Breast epithelium (tissue), 4 donors: Measurements from ENCODE around the gene GNG14. TPM values are rescaled to one million over a fixed set of nuclear protein-coding genes. Genes with fewer than 3 reads are reported as not detected.
"Not testable (repeated sequence)": the region's sequence is repeated elsewhere in the genome, so short reads cannot be mapped to it uniquely, and the experiment has no call there.

Source experiments
- DNase-seq, 2 donors: peaks; one replicate each; pipeline ENCODE4 v3.0.0-alpha.2; 2019; ENCODE audit warnings: low spot score in 2 of 2
- H3K27ac ChIP-seq, 2 donors: fragments of 200-600 bp; sonication (generic) in 1 of 2; one replicate each; pipeline ENCODE4 v1.5.1; 2016 to 2019; ENCODE audit warnings: mild to moderate bottlenecking in 1 of 2
- H3K27me3 ChIP-seq, 2 donors: fragments of 200-600 bp; sonication (generic) in 1 of 2; one replicate each; pipeline versions ENCODE4 v1.5.1 to v1.6.0; 2017 to 2019; ENCODE audit warnings: control low read depth in 1 of 2, mild to moderate bottlenecking in 1 of 2
- H3K36me3 ChIP-seq: fragments of 200-600 bp; one replicate; pipeline ENCODE4 v1.5.1; 2019
- H3K4me1 ChIP-seq, 2 donors: fragments of 200-600 bp; sonication (generic); one replicate each; pipeline ENCODE4 v1.5.1; 2016 to 2019; ENCODE audit warnings: control low read depth in 1 of 2
- H3K4me3 ChIP-seq, 3 donors: fragments of 200-600 bp; sonication (generic); 1 replicate in 2 of 3; 2 replicates in 1 of 3; pipeline ENCODE4 v1.5.1; 2016 to 2019; ENCODE audit warnings: mild to moderate bottlenecking in 3 of 3, moderate library complexity in 2 of 3
- H3K9me3 ChIP-seq, 2 donors: fragments of 200-600 bp; sonication (generic) in 1 of 2; one replicate each; pipeline ENCODE4 v1.5.1; 2016 to 2019; ENCODE audit warnings: control low read depth in 1 of 2
- CTCF ChIP-seq, 3 donors: fragments of 450-650 bp; IDR thresholded peaks; one replicate each; pipeline ENCODE4 v1.5.1; 2016 to 2017; ENCODE audit warnings: antibody characterized with exemption in 3 of 3, mild to moderate bottlenecking in 3 of 3, moderate library complexity in 3 of 3
- POLR2A ChIP-seq: fragments of 450-650 bp; IDR thresholded peaks from one replicate; pipeline ENCODE4 v1.6.1; 2016; ENCODE audit warnings: antibody characterized with exemption, mild to moderate bottlenecking, moderate library complexity
- POLR2AphosphoS5 ChIP-seq, 3 donors: sonication (generic); formaldehyde crosslinking; IDR thresholded peaks; one replicate each; pipeline ENCODE4 v1.6.1; 2017; ENCODE audit warnings: antibody characterized with exemption in 3 of 3
- intact Hi-C: fragments of 100-400 bp; cut with DNase I; formaldehyde crosslinking; loops from one replicate; pipeline ENCODE4 v1.15.1; 2023; ENCODE audit warnings: low total_unique reads
- total RNA-seq, 3 donors: library from RNA; depleted of rRNA; stranded (reverse); fragments of >200 nt; gene quantifications; one replicate each; pipeline ENCODE4 v1.1.0, GENCODE V29; 2016

Gene GNG14
- total RNA-seq, 3 donors from 2014 or later: not detected

GRCh38 chr19:12723381-12723640 is 35.5 kb downstream of the GNG14 start:
- no peaks in the 10 kb centered on the region for H3K27me3 ChIP-seq
- H3K36me3 ChIP-seq: no peaks in the 10 kb centered on the region
- H3K9me3 ChIP-seq: no peaks in the 10 kb centered on the region
- TF ChIP-seq POLR2AphosphoS5 (IDR thresholded peaks at IDR 0.05) (no peak), POLR2A (no peak), CTCF (IDR thresholded peaks at IDR 0.05) (no peak)
- intact Hi-C loops: no loop called here
- peaks cover 0 to 4% of the 10 kb centered on the region in 2 donors for H3K4me1 ChIP-seq
- no peak for DNase-seq
- peak overlapping the region; percentile 86 to 95 for H3K27ac ChIP-seq
- H3K4me3 ChIP-seq: peak overlapping the region; percentile 77 to 97 (median 81)

- H3K27ac ChIP-seq: peak within 1 kb of the TSS; percentile 86 to 95
- H3K9me3 ChIP-seq: no peaks in the 10 kb centered on the region
- H3K36me3 ChIP-seq: no peaks in the 10 kb centered on the region
- DNase-seq: no peak
- intact Hi-C loops: no loop called here
- TF ChIP-seq POLR2AphosphoS5 (IDR thresholded peaks at IDR 0.05) (no peak), POLR2A (no peak), CTCF (IDR thresholded peaks at IDR 0.05) (no peak)
- no peaks in the 10 kb centered on the region for H3K27me3 ChIP-seq
- peak within 1 kb of the TSS; percentile 77 to 97 (median 81) for H3K4me3 ChIP-seq
- H3K4me1 ChIP-seq: peaks cover 0 to 4% of the 10 kb centered on the region in 2 donors
These were observed 36.0 kb downstream of the GNG14 start, which contains the start of gene TNPO2 for GRCh38 chr19:12723641-12724426. Gene TNPO2 (minus strand): TSS chr19:12723932. CDS start chr19:12720977, 2,955 bp downstream.

- H3K27me3 ChIP-seq, H3K4me3 ChIP-seq, H3K9me3 ChIP-seq, DNase-seq, H3K36me3 ChIP-seq, intact Hi-C loops, H3K27ac ChIP-seq, H3K4me1 ChIP-seq: not testable (repeated sequence)
These were observed 37.8 kb downstream of the GNG14 start for GRCh38 chr19:12725612-12726011.

GRCh38 chr19:12726988-12727316 is 39.2 kb downstream of the GNG14 start:
- DNase-seq: no peak
- H3K27ac ChIP-seq: no peak overlapping the region
- no peaks in the 10 kb centered on the region for H3K9me3 ChIP-seq
- intact Hi-C loops: no loop called here
- H3K4me1 ChIP-seq: peaks cover 0 to 4% of the 10 kb centered on the region in 2 donors
- H3K27me3 ChIP-seq: no peaks in the 10 kb centered on the region
- H3K4me3 ChIP-seq: no peak overlapping the region
- H3K36me3 ChIP-seq: peaks cover 9% of the 10 kb centered on the region
- TF ChIP-seq POLR2A (no peak), POLR2AphosphoS5 (IDR thresholded peaks at IDR 0.05) (no peak), CTCF (IDR thresholded peaks at IDR 0.05) (no peak)

- no peaks in the 10 kb centered on the region for H3K27me3 ChIP-seq
These were observed 40.1 kb downstream of the GNG14 start for GRCh38 chr19:12727745-12728433.

More at GRCh38 chr19:12727745-12728433, 40.1 kb downstream of the GNG14 start:
- Histone ChIP-seq H3K36me3 (peaks cover 9% of the 10 kb centered on the region), H3K4me1 (peaks cover 1 to 6% of the 10 kb centered on the region in 2 donors), H3K27ac (no peak overlapping the region), H3K4me3 (no peak overlapping the region), H3K9me3 (no peaks in the 10 kb centered on the region)
- TF ChIP-seq POLR2A (no peak), POLR2AphosphoS5 (IDR thresholded peaks at IDR 0.05) (no peak), CTCF (IDR thresholded peaks at IDR 0.05) (no peak)
- DNase-seq: no peak
- intact Hi-C loops: no loop called here
